Testis (tissue), 3 donors: ENCODE data around the gene SPAG6. TPM values are rescaled to one million over a fixed set of nuclear protein-coding genes. Genes with fewer than 3 reads are reported as not detected.

ENCODE experiments used
- DNase-seq: peaks from one replicate; pipeline ENCODE4 v3.0.0-alpha.2; 2019
- H3K27ac ChIP-seq, 2 donors: fragments of 200-600 bp; sonication (generic); one replicate each; pipeline ENCODE4 v1.5.1; 2019
- H3K27me3 ChIP-seq: fragments of 200-600 bp; sonication (generic); one replicate; pipeline ENCODE4 v1.5.1; 2019
- H3K36me3 ChIP-seq: fragments of 200-600 bp; sonication (generic); one replicate; pipeline ENCODE4 v1.5.1; 2017; ENCODE audit warnings: low read depth; ENCODE audit errors: missing control alignments
- H3K4me1 ChIP-seq: fragments of 200-600 bp; sonication (generic); one replicate; pipeline ENCODE4 v1.5.1; 2019
- H3K4me3 ChIP-seq, 2 donors: fragments of 200-600 bp; sonication (generic); one replicate each; pipeline ENCODE4 v1.5.1; 2017 to 2019
- H3K9me3 ChIP-seq: fragments of 200-600 bp; sonication (generic); one replicate; pipeline ENCODE4 v1.5.1; 2017
- CTCF ChIP-seq, 3 experiments: fragments of 450-650 bp in 2 of 3; fragments of 200-600 bp in 1 of 3; sonication (generic) in 1 of 3; IDR thresholded peaks; one replicate each; pipeline ENCODE4 v1.5.1; 2016 to 2019; ENCODE audit warnings: antibody characterized with exemption in 3 of 3, mild to moderate bottlenecking in 2 of 3, moderate library complexity in 1 of 3
- POLR2A ChIP-seq: fragments of 450-650 bp; IDR thresholded peaks from one replicate; pipeline ENCODE4 v1.6.1; 2017; ENCODE audit warnings: antibody characterized with exemption, mild to moderate bottlenecking, moderate library complexity
- WGBS, 2 donors: methylation state at CpG; one replicate each; pipeline ENCODE4 v1.1.5; 2018; 5-methylcytosine and 5-hydroxymethylcytosine counted together
- intact Hi-C: fragments of 100-400 bp; cut with DNase I; formaldehyde crosslinking; loops from one replicate; pipeline ENCODE4 v1.15.1; 2023; ENCODE audit warnings: low total_unique reads
- polyA plus RNA-seq: library from polyadenylated mRNA; stranded (reverse); fragments of 350-450 nt; fragmentation: Illumina TruSeq; extraction: RNeasy Lipid Tissue Mini Kit (QIAGEN cat#74804); gene quantifications from one replicate; pipeline ENCODE4 v1.2.3, GENCODE V29; 2014; ENCODE audit warnings: low read depth, low replicate concordance; ENCODE audit not compliant: insufficient read depth
- total RNA-seq, 2 donors: library from RNA; depleted of rRNA; stranded (reverse); fragments of >200 nt; gene quantifications; one replicate each; pipeline ENCODE4 v1.2.3, GENCODE V29; 2016

SPAG6 gene
- total and polyA plus RNA-seq, 3 donors from 2014 or later, result 77.4 to 258 (median 103) TPM

GRCh38 chr10:22365233-22365632 is 19.9 kb downstream of the SPAG6 start:
- intact Hi-C loops, result no loop called here
- Histone ChIP-seq H3K4me3 (no peak overlapping the region), H3K27me3 (no peaks in the 10 kb centered on the region), H3K36me3 (no peaks in the 10 kb centered on the region), H3K9me3 (no peaks in the 10 kb centered on the region), H3K27ac (no peak overlapping the region), H3K4me1 (no peaks in the 10 kb centered on the region)
- TF ChIP-seq POLR2A, result no peak
- no peak for TF ChIP-seq CTCF (IDR thresholded peaks at IDR 0.05)
- WGBS, 2 donors, result 81 to 96% methylated on average over 1 of the region's 1 CpG
- DNase-seq, result no peak

GRCh38 chr10:22365644-22366434 is 20.5 kb downstream of the SPAG6 start:
- 78 to 87% methylated on average over 4 of the region's 4 CpGs for WGBS, 2 donors
- no peak for DNase-seq
- Histone ChIP-seq H3K27me3 (no peaks in the 10 kb centered on the region), H3K9me3 (no peaks in the 10 kb centered on the region), H3K27ac (no peak overlapping the region), H3K4me3 (no peak overlapping the region), H3K36me3 (no peaks in the 10 kb centered on the region), H3K4me1 (no peaks in the 10 kb centered on the region)
- intact Hi-C loops, result no loop called here
- no peak for TF ChIP-seq CTCF (IDR thresholded peaks at IDR 0.05)
- TF ChIP-seq POLR2A, result no peak

- Histone ChIP-seq H3K27me3 (no peaks in the 10 kb centered on the region), H3K36me3 (no peaks in the 10 kb centered on the region), H3K27ac (no peak overlapping the region), H3K9me3 (no peaks in the 10 kb centered on the region), H3K4me1 (no peaks in the 10 kb centered on the region), H3K4me3 (no peak overlapping the region)
- TF ChIP-seq CTCF (IDR thresholded peaks at IDR 0.05), result no peak
- TF ChIP-seq POLR2A, result no peak
- no peak for DNase-seq
- intact Hi-C loops, result no loop called here
These were observed 21.1 kb downstream of the SPAG6 start for GRCh38 chr10:22366435-22366703.

GRCh38 chr10:22366771-22367170 is 21.5 kb downstream of the SPAG6 start:
- WGBS, 2 donors, result 67 to 77% methylated on average over 2 of the region's 2 CpGs
- Histone ChIP-seq H3K36me3 (no peaks in the 10 kb centered on the region), H3K27ac (no peak overlapping the region), H3K4me3 (no peak overlapping the region), H3K9me3 (no peaks in the 10 kb centered on the region), H3K27me3 (no peaks in the 10 kb centered on the region), H3K4me1 (no peaks in the 10 kb centered on the region)
- intact Hi-C loops, result no loop called here
- DNase-seq, result no peak
- TF ChIP-seq CTCF (IDR thresholded peaks at IDR 0.05) (no peak), POLR2A (no peak)

- Histone ChIP-seq H3K4me1 (peaks cover 6% of the 10 kb centered on the region), H3K4me3 (no peak overlapping the region), H3K27me3 (no peaks in the 10 kb centered on the region), H3K27ac (no peak overlapping the region), H3K36me3 (no peaks in the 10 kb centered on the region), H3K9me3 (no peaks in the 10 kb centered on the region)
- no peak for TF ChIP-seq POLR2A
- 89 to 100% methylated on average over 1 of the region's 1 CpG for WGBS, 2 donors
- intact Hi-C loops, result no loop called here
- no peak for DNase-seq
These were observed 22.2 kb downstream of the SPAG6 start for GRCh38 chr10:22367471-22367870.
